HG02798 (cell line): Measurements from ENCODE around the gene ZNF761.

Source experiments
- ATAC-seq: cut with Tn5 transposase; IDR thresholded peaks from one replicate; pipeline ENCODE4 v1.9.1; 2021; ENCODE audit warnings: mild to moderate bottlenecking; ENCODE audit not compliant: unreplicated experiment, poor library complexity

ZNF761 gene

DNA sequence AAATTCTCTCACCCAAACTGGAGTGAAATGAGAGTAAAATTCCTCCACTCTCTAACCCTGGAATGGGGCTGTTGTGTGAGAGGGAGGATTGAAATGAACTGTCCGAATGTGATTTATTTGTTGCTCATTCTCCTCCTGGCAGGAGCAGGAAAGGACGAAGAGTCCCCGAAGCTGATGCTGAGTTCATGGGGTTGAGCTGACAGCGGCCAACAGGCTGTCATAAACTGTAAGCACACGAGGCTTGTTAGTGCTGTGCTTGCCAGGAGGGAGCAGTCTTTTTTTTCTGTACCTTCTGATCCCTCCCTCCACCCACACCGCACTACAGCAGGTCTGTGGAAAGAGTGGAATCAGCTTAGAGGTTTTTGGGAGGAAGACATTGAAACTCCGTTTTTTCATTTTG, 73.1 kb downstream of the ZNF761 start:
- ATAC-seq: no peak

DNA sequence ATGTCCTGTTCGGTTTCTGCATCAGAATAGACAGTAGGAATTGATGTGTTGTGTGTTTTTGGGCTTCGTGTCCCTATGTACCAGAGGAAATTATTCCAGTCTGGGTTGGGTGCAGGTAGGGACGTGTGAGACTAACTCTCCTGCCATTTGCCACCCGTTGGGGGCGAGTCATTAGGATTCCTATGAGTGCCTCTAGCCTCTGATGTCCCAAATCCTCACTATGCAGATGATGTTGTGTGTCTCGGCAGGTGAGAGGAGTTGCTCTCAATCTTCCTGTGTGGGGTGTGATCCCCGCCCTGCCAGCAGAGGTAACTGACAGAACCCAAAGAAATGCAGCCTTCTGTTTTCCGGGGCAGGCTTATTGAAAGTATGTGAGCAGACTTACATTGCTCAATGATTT, 74.9 kb downstream of the ZNF761 start:
- ATAC-seq: no peak
